ENCODE results near the gene CLDN9. TPM values are rescaled to one million over a fixed set of nuclear protein-coding genes. Genes with fewer than 3 reads are reported as not detected.

CLDN9 gene
- total RNA-seq, 1 donor from 2014 or later = 0.75 TPM

GRCh38 chr16:3007957-3008689 lies 4.6 kb upstream of the CLDN9 start:
- TF ChIP-seq, protein P1, sequence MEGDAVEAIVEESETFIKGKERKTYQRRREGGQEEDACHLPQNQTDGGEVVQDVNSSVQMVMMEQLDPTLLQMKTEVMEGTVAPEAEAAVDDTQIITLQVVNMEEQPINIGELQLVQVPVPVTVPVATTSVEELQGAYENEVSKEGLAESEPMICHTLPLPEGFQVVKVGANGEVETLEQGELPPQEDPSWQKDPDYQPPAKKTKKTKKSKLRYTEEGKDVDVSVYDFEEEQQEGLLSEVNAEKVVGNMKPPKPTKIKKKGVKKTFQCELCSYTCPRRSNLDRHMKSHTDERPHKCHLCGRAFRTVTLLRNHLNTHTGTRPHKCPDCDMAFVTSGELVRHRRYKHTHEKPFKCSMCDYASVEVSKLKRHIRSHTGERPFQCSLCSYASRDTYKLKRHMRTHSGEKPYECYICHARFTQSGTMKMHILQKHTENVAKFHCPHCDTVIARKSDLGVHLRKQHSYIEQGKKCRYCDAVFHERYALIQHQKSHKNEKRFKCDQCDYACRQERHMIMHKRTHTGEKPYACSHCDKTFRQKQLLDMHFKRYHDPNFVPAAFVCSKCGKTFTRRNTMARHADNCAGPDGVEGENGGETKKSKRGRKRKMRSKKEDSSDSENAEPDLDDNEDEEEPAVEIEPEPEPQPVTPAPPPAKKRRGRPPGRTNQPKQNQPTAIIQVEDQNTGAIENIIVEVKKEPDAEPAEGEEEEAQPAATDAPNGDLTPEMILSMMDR (IDR thresholded peaks at IDR 0.05) = no peak

DNA sequence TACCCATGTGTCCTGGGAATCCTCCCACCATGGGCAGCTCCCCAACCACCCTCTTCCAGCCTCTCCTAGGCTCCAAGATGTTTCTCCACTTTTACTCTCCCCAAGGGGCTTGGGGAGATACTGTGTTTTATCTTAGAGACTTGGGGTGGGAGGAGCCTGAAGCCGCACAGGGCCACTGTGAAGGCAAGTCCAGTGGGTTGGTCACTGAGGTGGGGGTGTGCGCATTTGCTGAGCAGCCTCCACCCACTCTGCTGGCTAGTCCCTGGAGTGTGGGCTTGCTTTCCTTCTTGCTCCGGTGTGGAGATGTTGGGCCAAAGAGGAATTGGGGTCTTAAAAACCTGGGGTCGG lies 4.1 kb upstream of the CLDN9 start:
- Histone ChIP-seq H3K27me3 (peaks cover 32% of the 10 kb centered on the region), H3K9me3 (no peaks in the 10 kb centered on the region), H3K4me3 (no peak overlapping the region), H3K4me1 (peaks cover 22% of the 10 kb centered on the region), H3K36me3 (no peaks in the 10 kb centered on the region), H3K27ac (no peak overlapping the region)
- DNase-seq (no peak), ATAC-seq (no peak)
- TF ChIP-seq, protein P1 (IDR thresholded peaks at IDR 0.05) = no peak
- intact Hi-C loops (cut with DNase I) = no loop called here

More at GRCh38 chr16:3007957-3008689, 4.6 kb upstream of the CLDN9 start:
- Histone ChIP-seq H3K4me1 (peaks cover 22% of the 10 kb centered on the region), H3K27ac (peak overlapping the region; percentile 45), H3K4me3 (no peak overlapping the region), H3K27me3 (peaks cover 27% of the 10 kb centered on the region), H3K9me3 (no peaks in the 10 kb centered on the region), H3K36me3 (no peaks in the 10 kb centered on the region)
- intact Hi-C loops (cut with DNase I) = no loop called here
- no peak for ATAC-seq
- peak; percentile 84 for DNase-seq

- Histone ChIP-seq H3K4me3 (no peak overlapping the region), H3K9me3 (no peaks in the 10 kb centered on the region), H3K36me3 (no peaks in the 10 kb centered on the region), H3K27ac (peak overlapping the region; percentile 78), H3K4me1 (peaks cover 22% of the 10 kb centered on the region), H3K27me3 (peaks cover 33% of the 10 kb centered on the region)
- intact Hi-C loops (cut with DNase I) = no loop called here
- ATAC-seq (peak; percentile 71), DNase-seq (peak; percentile 90)
- TF ChIP-seq, protein P1 (IDR thresholded peaks at IDR 0.05) = no peak
These were observed 2.9 kb upstream of the CLDN9 start for GRCh38 chr16:3009568-3010390.

DNA sequence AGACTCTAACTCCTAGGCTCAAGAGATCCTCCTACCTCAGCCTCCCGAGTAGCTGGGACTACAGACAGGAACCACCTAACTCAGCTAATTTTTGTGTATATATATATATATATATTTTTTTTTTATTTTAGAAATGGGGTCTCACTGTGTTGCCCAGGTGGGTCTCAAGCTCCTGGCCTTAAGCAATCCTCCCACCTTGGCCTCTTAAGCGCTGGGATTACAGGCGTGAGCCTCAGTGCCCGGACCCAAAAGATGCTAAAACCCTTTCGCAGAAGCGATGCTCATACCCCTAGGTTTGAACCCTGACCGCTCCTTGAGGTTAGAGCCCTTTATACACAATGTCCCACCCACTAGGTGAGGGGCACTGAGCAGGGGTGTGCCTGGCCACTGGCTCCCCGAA lies 2.2 kb upstream of the CLDN9 start:
- no peaks in the 10 kb centered on the region for H3K9me3 ChIP-seq
- peak overlapping the region; percentile 78 for H3K27ac ChIP-seq
- TF ChIP-seq, protein P1 (IDR thresholded peaks at IDR 0.05) = no peak
- intact Hi-C loops (cut with DNase I) = no loop called here
- no peaks in the 10 kb centered on the region for H3K36me3 ChIP-seq
- H3K27me3 ChIP-seq = peaks cover 29% of the 10 kb centered on the region
- no peak overlapping the region for H3K4me3 ChIP-seq
- no peak for ATAC-seq
- peaks cover 22% of the 10 kb centered on the region for H3K4me1 ChIP-seq
- no peak for DNase-seq

GRCh38 chr16:3012246-3012645 lies 477 bp upstream of the CLDN9 start:
- Histone ChIP-seq H3K27ac (no peak overlapping the region), H3K4me1 (peaks cover 19% of the 10 kb centered on the region), H3K4me3 (no peak overlapping the region), H3K36me3 (no peaks in the 10 kb centered on the region), H3K9me3 (no peaks in the 10 kb centered on the region), H3K27me3 (peaks cover 22% of the 10 kb centered on the region)
- TF ChIP-seq, protein P1 (IDR thresholded peaks at IDR 0.05) = no peak
- DNase-seq (no peak), ATAC-seq (no peak)
- intact Hi-C loops (cut with DNase I) = no loop called here

All from upper lobe of right lung (tissue), 1 donor.